Measurements from ENCODE around the gene CT47A1. TPM values are rescaled to one million over a fixed set of nuclear protein-coding genes. Genes with fewer than 3 reads are reported as not detected.

Gene CT47A1
- total and polyA plus RNA-seq, 2 donors (not counting 1 experiment from before 2014, with no cell fraction given), result not detected

GRCh38 chrX:121014826-121015225, 29.3 kb upstream of the CT47A1 start:
- POLR2A ChIA-PET, result no interaction called here
- no peak for DNase-seq
- no CpG with 5 or more reads among the region's 2 CpGs for WGBS (ENCODE audit: insufficient coverage)

GRCh38 chrX:121013897-121014455, 28.4 kb upstream of the CT47A1 start:
- DNase-seq (no peak), ATAC-seq (ENCODE audit: low read depth) (no peak)
- no peaks in the 10 kb centered on the region for H3K79me2 ChIP-seq (ENCODE audit: control insufficient read depth, insufficient read depth, low read length)
- H3K27ac Mint-ChIP-seq, result no peak overlapping the region
- H3K9me3 Mint-ChIP-seq (ENCODE audit: insufficient read depth), result no peaks in the 10 kb centered on the region
- TF ChIP-seq CTCF (IDR thresholded peaks at IDR 0.05) (no peak), EZH2 (IDR thresholded peaks at IDR 0.05; ENCODE audit: borderline replicate concordance, insufficient read depth, low read depth, low read length, poor library complexity, severe bottlenecking) (no peak)
- H3K9me3 ChIP-seq (ENCODE audit: control extremely low read depth in 1 of 3, control insufficient read depth in 2 of 3, insufficient read depth in 1 of 3, low read length in 2 of 3), result peaks cover 0 to 16% (median 0%) of the 10 kb centered on the region in 3 donors
- no peaks in the 10 kb centered on the region for H3K4me1 Mint-ChIP-seq
- no peak overlapping the region for H3K4me3 Mint-ChIP-seq
- no peak overlapping the region for H3K4me3 ChIP-seq (ENCODE audit: control extremely low read depth in 1 of 5, extremely low read depth in 1 of 5, insufficient read depth in 1 of 5, low read depth in 2 of 5, low read length in 4 of 5)
- no peak overlapping the region for H3K9ac ChIP-seq (ENCODE audit: low read length)
- H3K27ac ChIP-seq (ENCODE audit: low read length in 2 of 2), result no peak overlapping the region
- no peaks in the 10 kb centered on the region for H3K4me1 ChIP-seq (ENCODE audit: control insufficient read depth in 2 of 2, insufficient read depth in 2 of 2, low read length in 2 of 2)
- H3K27me3 ChIP-seq (replicated peaks in 1 of 4; ENCODE audit: control extremely low read depth in 1 of 4, control insufficient read depth in 3 of 4, insufficient read depth in 4 of 4, low read length in 3 of 4), result no peaks in the 10 kb centered on the region
- intact Hi-C loops (cut with micrococcal nuclease), result no loop called here
- ChIA-PET CTCF (no interaction called here), POLR2A (no interaction called here)
- no peak overlapping the region for H2AFZ ChIP-seq (ENCODE audit: insufficient read depth, low read depth, low read length, poor library complexity, severe bottlenecking)
- H3K27me3 Mint-ChIP-seq, result no peaks in the 10 kb centered on the region
- no peaks in the 10 kb centered on the region for H3K36me3 ChIP-seq (replicated peaks in 1 of 2; ENCODE audit: control extremely low read depth in 1 of 2, control insufficient read depth in 1 of 2, extremely low read depth in 1 of 2, insufficient read depth in 2 of 2, low read length in 1 of 2)
- no peaks in the 10 kb centered on the region for H4K20me1 ChIP-seq (ENCODE audit: control insufficient read depth, insufficient read depth, low read length, poor library complexity, severe bottlenecking)
- H3K4me2 ChIP-seq (replicated peaks; ENCODE audit: low read depth, low read length, poor library complexity, severe bottlenecking), result no peak overlapping the region

More at GRCh38 chrX:121014826-121015225, 29.3 kb upstream of the CT47A1 start:
- Histone ChIP-seq H3K36me3 (replicated peaks in 1 of 2; ENCODE audit: control extremely low read depth in 1 of 2, control insufficient read depth in 1 of 2, extremely low read depth in 1 of 2, insufficient read depth in 2 of 2, low read length in 1 of 2) (no peaks in the 10 kb centered on the region), H4K20me1 (ENCODE audit: control insufficient read depth, insufficient read depth, low read length, poor library complexity, severe bottlenecking) (no peaks in the 10 kb centered on the region), H3K9ac (ENCODE audit: low read length) (no peak overlapping the region), H2AFZ (ENCODE audit: insufficient read depth, low read depth, low read length, poor library complexity, severe bottlenecking) (no peak overlapping the region), H3K4me1 (ENCODE audit: control insufficient read depth in 2 of 2, insufficient read depth in 2 of 2, low read length in 2 of 2) (no peaks in the 10 kb centered on the region), H3K79me2 (ENCODE audit: control insufficient read depth, insufficient read depth, low read length) (no peaks in the 10 kb centered on the region), H3K27me3 (replicated peaks in 1 of 4; ENCODE audit: control extremely low read depth in 1 of 4, control insufficient read depth in 3 of 4, insufficient read depth in 4 of 4, low read length in 3 of 4) (no peaks in the 10 kb centered on the region), H3K4me3 (ENCODE audit: control extremely low read depth in 1 of 5, extremely low read depth in 1 of 5, insufficient read depth in 1 of 5, low read depth in 2 of 5, low read length in 4 of 5) (no peak overlapping the region), H3K9me3 (ENCODE audit: control extremely low read depth in 1 of 3, control insufficient read depth in 2 of 3, insufficient read depth in 1 of 3, low read length in 2 of 3) (peaks cover 0 to 16% (median 0%) of the 10 kb centered on the region in 3 donors), H3K4me2 (replicated peaks; ENCODE audit: low read depth, low read length, poor library complexity, severe bottlenecking) (no peak overlapping the region), H3K27ac (ENCODE audit: low read length in 2 of 2) (no peak overlapping the region)
- H3K27ac Mint-ChIP-seq, result no peak overlapping the region
- H3K4me3 Mint-ChIP-seq, result no peak overlapping the region
- TF ChIP-seq EZH2 (IDR thresholded peaks at IDR 0.05; ENCODE audit: borderline replicate concordance, insufficient read depth, low read depth, low read length, poor library complexity, severe bottlenecking) (no peak), CTCF (IDR thresholded peaks at IDR 0.05) (no peak)
- H3K27me3 Mint-ChIP-seq, result no peaks in the 10 kb centered on the region
- ATAC-seq (ENCODE audit: low read depth), result no peak
- H3K4me1 Mint-ChIP-seq, result no peaks in the 10 kb centered on the region
- intact Hi-C loops (cut with micrococcal nuclease), result no loop called here
- H3K9me3 Mint-ChIP-seq (ENCODE audit: insufficient read depth), result no peaks in the 10 kb centered on the region
- CTCF ChIA-PET, result no interaction called here

All from B cell (primary cell).